GM12875 (cell line): ENCODE measurements around the gene AKT3.
"Not testable (repeated sequence)": the region's sequence is repeated elsewhere in the genome, so short reads cannot be mapped to it uniquely, and the experiment has no call there.

Experiments used
- H3K4me3 ChIP-seq: one replicate; pipeline ENCODE4 v1.5.1; 2011; ENCODE audit warnings: low read depth, low read length, control low read depth
- CTCF ChIP-seq: IDR thresholded peaks from 2 replicates; pipeline ENCODE4 v1.5.1; 2011; ENCODE audit warnings: low read depth, mild to moderate bottlenecking, control low read depth, inconsistent platforms, low read length, moderate library complexity, borderline replicate concordance; ENCODE audit not compliant: insufficient read depth

AKT3 gene

GRCh38 chr1:243686159-243686558 is 163.9 kb downstream of the AKT3 start:
- no peak for TF ChIP-seq CTCF
- H3K4me3 ChIP-seq: no peak overlapping the region

- TF ChIP-seq CTCF: no peak
- H3K4me3 ChIP-seq: no peak overlapping the region
Measured at GRCh38 chr1:243680860-243681259, 169.2 kb downstream of the AKT3 start.

- no peak for TF ChIP-seq CTCF
- no peak overlapping the region for H3K4me3 ChIP-seq
Measured at GRCh38 chr1:243672539-243673074, 177.4 kb downstream of the AKT3 start.

GRCh38 chr1:243667591-243667990 is 182.5 kb downstream of the AKT3 start:
- TF ChIP-seq CTCF: no peak
- no peak overlapping the region for H3K4me3 ChIP-seq

- no peak for TF ChIP-seq CTCF
Measured at GRCh38 chr1:243667133-243667532, 182.9 kb downstream of the AKT3 start.

GRCh38 chr1:243663651-243664050 is 186.4 kb downstream of the AKT3 start:
- no peak for TF ChIP-seq CTCF
- H3K4me3 ChIP-seq: no peak overlapping the region

More at GRCh38 chr1:243667133-243667532, 182.9 kb downstream of the AKT3 start:
- no peak overlapping the region for H3K4me3 ChIP-seq

GRCh38 chr1:243662169-243662568 is 187.9 kb downstream of the AKT3 start:
- H3K4me3 ChIP-seq: not testable (repeated sequence)
